ENCODE data around the gene BARHL2.

DNA sequence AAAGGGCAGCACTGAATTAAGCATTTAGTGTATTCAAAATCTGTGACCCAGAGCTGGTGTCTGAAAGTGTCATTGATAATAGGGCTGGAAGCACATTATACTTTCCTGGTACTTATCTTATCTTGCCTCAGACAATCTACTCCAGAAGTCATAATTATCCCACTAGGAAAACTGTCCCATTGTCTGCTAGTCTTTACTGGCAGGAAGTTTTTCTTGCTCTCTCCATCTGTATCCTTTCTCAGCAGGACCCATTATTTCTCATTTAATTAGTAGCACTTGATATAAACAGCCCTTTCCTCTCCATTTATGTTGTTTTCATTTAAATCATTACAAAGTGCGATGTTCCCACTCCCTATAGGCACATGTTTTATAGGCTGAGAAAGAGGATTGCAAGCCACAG is 36.5 kb upstream of the BARHL2 start:
- TF ChIP-seq ZNF274 (IDR thresholded peaks at IDR 0.05; ENCODE audit: insufficient read depth, insufficient read length) = no peak
- TF ChIP-seq SPI1 (IDR thresholded peaks at IDR 0.05; ENCODE audit: borderline replicate concordance, insufficient read depth, low read depth, low read length) = no peak
- TF ChIP-seq SUZ12 (IDR thresholded peaks at IDR 0.05; ENCODE audit: unreplicated experiment) = no peak
- TF ChIP-seq RBBP5 (conservative IDR thresholded peaks at IDR 0.05) = no peak
